ENCODE data around the gene MED6.

The MED6 gene, protein sequence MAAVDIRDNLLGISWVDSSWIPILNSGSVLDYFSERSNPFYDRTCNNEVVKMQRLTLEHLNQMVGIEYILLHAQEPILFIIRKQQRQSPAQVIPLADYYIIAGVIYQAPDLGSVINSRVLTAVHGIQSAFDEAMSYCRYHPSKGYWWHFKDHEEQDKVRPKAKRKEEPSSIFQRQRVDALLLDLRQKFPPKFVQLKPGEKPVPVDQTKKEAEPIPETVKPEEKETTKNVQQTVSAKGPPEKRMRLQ

DNA sequence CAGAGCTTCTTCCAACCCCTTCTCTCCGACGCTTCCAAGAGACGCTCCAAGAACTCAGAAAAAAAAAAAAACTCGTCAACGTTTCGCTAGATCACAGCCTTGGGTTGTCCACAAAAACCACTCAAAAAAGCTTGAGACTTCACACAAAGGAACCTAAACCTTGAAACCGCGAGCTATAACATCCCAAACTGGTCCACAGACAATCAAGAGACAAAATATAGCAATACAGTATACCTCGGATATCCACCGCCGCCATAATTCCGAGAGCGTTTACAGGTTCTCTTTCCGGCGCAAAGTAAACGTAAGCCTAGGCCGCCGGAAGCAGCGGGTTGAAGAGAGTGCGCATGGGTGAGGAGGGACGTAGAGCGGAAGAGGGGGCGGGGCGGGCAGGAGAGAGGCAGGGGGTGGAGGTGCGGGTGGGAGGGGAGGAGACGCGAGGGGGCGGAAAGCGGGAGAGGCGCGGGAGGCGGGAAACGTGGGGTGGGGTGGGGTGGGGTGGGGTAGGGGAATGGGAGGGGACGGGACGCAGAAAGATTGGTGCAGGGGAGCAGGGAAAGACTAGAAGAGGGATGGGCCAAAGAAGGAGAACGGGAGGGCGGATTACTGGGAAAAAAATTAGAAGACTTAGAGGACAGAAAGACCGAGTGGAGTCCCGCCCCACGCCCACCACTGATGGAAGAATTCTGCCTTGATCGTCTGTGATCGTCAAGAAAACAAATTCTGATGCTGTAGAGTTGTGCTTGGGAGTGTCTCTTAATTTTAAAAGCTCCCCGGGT is at the start of gene MED6:
Gene MED6, minus strand, starts transcription at position 274 of the 776 bp plus-strand sequence. Its CDS starts 18 bp downstream, at position 256.
- DNase-seq, result peak; percentile 94

DNA sequence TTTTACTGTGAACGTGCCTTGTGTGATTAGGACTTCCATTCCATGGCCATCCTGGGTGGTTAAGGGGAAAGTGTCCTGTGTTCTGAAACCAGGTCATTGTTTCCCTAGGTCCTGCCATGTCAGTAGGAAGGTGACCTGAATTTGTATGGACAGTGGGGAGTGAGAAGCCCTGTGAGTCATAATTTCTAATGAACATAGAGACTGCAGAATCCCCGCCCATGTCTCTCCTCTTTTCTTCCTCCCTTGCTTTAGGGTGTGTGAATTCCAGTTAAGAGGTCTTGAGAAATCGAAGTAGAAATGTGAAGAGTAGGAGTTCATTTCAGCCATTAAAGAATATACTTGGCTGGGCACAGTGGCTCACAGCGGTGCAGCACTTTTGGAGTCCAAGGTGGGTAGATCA is 49.3 kb upstream of the MED6 start:
- no peak for DNase-seq

DNA sequence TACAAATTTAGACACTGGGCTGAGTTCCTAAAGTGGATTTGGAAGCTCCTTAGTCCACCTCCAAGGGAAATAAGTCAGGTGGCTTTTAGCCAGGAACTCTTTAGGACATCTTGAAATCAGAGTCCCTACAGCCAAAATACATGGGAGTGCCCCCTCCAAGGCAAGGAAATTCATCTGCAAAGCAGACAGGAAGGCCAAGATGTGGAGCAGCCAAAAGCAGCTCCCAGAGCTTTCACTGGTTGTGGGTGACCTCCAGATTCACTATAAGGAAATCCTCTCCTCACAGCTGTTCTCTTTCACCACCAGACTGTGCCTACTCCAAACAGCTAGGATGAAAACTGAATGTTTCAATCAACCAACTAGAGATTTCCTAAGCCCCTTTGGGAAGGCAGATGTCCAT is 47.9 kb upstream of the MED6 start:
- no peak for DNase-seq

DNA sequence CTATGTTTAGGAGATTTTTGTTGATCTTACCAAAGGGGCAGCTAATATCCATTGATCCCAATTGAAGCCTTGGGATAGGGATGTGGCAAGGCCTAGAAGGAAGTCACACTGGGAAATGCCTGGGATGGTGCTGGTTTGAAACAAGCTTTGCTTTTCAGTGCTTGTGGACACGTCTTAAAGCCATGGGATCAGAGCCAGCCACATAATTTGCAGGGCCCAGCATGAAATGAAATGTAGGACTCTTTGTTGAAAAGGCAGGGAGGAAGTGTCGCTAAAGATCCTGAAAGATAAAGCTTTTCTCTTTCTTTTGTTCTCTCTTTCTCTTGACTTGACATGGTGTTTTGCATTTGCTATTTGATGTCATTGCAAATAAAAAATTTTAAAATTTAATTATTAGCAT is 46.2 kb upstream of the MED6 start:
- no peak for DNase-seq

DNA sequence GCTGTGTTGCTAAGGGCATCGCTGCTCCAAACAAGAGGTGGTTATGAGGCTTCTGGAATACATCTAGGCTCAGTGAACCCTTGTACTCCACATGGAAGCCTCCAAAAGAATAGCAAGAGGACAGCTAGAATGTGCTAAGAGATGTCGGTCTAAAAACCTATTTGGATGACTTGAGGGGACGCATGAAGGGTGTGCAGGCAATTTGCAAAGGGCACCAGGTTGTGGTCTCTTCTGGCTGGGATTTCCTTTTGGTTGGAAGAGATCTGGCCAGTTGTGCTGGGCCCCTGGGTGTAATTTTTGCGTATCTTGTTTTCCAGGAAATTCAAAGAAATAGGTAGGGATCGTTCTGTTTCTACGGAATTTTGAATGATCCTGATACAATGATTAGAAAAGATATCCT is 45.4 kb upstream of the MED6 start:
- no peak for DNase-seq

DNA sequence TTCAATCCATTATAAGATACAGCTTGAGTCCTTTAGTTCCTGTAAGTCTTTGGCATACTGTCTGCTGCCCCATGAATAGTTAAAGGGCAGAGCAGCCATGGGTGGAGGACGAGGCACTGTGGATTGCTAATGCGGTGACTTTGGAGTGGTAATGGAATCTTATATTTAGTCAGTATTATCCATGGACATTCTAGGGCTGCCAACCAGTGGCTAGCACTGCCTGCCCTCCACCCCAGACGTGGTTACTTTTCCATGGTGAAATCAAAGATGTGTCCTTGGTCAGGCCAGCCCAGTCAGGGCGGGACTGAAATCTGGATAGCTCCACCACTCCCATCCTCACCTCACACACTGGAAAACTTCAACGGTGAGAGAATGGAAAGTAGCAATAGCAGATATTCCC is 43.5 kb upstream of the MED6 start:
- no peak for DNase-seq

DNA sequence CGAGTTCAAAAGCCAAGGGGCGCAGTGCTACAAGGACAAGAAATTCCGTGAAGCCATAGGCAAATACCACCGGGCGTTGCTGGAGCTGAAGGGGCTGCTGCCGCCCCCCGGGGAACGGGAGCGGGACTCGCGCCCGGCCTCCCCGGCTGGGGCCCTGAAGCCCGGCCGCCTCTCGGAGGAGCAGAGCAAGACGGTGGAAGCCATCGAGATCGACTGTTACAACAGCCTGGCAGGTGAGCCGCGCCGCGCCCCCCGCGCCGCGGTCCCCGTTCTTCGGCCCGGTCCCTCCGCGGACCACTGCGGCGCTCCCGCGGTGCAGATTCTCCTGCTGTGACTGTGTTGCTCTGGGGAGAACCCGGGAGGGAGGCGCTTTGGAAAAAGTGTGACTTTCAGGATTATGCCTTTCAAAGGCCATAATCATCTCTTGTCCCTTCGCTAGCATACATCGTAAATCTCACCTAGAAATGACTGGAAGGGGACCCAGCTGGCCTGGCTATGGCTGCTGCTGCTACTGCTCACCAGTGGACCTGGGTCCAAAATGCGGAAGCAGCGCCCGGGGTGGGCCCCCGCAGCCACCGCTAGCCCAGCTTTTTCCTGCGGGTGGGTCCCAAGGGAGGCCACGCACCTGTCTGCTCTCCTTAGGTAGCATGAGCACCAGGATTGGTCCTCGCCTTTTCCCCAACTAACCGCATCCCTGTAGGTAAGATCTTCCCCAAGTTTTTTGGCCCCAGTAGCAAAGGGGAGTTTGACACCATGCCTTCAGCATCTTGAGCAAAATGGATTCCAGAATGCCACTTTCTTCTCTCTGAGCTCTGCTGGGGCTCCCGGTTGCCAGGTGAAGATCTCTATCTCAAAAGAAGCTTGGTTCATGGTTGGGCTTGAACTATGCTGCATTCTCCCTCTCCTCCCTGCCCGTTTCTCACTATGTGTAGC is 42.1 kb upstream of the MED6 start:
- DNase-seq, result no peak

DNA sequence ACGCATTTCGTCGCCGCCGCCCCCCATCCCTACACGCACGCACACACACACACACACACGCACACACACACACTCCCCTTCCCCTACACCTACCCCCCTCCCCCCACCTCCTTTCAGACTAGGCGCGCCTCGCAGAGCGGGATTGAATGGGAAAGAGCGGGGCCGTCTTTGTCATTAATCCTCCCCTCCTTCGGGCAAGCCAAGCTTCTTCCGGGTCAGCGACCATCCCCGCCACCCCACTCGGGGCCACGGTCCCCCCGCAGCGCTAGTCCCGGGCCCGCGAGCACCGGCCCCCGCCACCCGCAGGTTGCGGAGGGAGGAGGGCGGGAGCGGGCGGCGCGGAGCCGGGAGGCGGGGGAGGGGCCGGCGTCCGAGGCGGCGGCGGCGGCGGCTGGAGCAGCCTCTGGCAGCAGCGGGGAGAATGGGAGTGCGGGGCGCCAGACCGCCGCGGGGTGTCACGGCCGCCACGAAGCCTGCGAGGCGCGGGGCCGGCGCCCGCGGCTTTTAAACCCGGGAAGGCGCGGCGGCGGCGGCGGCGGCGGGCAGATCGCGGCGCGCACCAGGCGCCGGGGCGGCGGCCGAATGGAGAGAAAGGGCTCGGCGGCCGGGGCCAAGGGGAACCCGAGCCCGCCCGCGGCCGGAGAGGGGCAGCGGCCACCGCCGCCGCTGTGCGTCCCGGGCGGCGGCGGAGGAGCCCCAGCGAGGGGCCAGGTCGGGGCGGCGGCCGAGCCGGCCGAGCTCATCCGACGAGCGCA is 41.3 kb upstream of the MED6 start, which contains the start of gene TTC9:
Gene TTC9, plus strand, starts transcription at position 369 of the 755 bp plus-strand sequence. Its CDS starts 214 bp downstream, at position 583.
- no peak for DNase-seq

DNA sequence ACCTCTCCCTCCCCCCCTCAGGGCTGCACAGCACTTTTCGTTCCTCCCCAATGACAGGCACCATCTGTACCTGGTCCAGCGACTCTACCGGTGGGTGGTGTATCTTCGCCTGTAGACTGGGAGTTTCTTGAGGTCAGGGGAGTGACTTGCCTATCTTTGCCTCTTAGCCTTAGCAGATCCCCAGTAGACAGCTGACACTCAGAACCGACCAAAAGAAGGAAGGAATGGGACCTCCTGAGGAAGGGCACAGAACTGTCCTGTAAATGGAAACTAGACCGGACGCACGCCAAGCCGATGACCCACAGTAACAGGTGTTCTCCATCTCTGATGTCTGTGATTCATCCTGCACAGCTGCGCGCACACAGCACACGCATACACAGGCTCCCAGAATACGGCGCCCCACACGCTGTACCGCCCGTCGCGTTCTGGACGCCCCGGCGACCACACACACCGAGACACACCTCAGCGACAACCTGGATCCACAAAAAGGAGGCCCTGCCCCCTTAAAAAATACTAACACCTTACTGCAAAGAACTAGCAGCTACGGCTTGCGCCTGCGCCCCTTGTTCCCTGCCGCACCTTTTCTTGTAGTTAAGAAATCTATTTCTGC is 40.6 kb upstream of the MED6 start:
- DNase-seq, result peak; percentile 42

DNA sequence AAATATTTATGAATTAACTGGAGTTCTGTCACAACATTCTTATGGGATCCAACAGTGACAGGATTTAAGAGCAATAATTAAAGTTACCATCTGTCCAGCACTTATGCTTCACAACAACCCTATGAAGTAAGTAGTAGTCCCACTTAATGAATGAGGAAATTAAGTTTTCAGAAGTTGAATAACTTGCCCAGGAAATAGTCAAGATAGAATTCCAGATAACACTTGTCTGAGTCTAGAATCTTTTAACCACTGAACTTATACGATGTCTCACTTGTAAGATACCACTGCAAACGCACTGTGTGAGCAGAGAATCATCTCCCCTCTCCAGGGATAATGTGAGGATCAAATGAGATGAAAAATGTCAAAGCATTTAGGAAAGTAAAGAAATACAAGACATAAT is 38.0 kb upstream of the MED6 start:
- DNase-seq, result peak; percentile 80

DNA sequence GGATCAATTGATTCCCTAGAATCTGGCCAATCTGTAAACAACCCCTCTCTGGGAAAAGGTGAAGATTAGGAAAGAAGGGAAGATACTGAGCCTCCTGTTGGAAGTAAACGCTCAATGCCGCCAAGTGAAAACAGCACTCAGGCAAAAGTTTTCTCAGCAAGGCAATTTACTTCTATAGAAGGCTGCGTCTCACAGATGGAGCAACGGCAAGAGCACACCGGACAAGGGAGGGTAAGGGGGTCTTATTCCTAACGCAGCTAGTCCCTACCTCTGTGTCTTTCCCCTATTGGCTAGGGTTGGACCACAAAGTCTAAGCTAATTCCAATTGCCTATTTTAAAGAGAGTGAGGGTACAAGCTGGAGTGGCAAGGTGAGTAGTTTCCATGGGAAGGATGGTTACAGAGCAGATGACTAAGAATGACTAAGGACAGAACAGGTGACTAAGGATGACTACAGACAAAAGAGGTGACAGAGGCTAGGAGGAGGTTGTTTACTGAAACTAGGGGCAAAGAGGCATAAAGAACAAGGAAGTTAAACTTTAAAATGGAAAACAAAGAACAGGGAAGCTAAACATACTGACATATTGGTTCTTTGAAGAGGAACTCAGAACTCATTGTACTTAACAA is 35.6 kb upstream of the MED6 start:
- no peak for DNase-seq

DNA sequence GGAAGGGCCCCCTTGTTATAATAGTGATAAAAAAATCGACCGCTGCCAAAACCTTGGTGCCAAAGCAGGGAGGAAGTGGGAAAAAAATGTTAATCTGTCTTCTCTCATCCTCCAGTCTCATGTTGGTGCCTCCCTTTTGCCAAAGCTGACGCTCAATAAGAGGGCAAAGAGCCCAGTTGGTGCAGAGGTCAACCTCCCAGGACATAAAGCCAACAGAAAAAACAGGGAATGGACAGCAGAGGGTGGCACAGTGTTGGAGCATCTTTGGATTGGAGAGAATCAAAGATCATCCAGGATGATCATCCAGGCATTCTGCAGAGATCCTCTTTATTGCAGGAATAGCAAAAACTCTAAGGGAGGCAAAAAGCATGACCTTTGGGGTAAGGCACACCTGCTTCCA is 31.5 kb upstream of the MED6 start:
- no peak for DNase-seq

DNA sequence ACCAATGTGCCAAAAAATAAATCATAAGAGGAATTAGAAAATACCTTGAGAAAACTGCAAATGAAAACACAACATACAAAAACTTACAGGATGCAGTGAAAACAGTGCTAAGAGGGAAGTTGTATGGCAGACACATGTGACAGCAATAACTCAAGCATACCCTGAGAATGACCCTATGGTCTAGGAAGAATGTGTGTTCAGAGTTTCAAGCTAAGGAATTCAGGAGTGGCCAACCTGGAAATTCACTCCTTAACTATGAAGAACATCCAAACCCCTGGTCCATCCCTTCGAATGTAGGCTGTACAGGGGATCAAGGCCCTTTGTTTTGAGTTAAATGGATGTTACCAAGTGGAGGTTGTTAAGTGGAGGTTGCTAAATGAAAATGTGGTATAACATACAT is 24.5 kb upstream of the MED6 start:
- DNase-seq, result no peak

DNA sequence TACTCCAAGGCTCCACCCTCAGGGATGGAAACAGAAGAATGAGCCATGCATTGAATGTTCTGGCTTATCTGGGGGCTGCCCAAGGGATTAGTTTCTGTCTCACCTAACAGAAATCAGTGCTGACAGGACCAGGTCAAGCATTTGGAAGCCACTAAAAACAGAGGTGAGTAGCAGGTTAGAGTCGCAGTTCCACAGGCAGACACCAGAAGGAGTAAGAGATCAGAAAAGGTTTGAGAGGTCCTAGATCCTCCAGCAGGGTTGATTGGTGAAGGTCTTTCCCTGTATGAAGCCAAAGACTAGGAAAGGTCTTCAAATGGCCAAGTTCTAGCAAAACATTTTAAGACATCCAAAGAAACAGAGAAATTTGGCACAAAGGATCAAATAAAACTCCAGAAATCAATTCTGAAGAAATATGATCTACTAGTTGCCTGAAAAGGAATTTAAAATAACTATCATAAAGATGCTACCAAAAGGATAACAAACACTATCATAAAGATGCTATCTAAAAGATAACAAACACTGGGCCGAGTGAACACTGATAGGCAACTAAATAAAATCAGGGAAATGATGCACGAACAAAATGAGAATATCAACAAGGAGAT is 21.8 kb upstream of the MED6 start:
- DNase-seq, result peak; percentile 86

DNA sequence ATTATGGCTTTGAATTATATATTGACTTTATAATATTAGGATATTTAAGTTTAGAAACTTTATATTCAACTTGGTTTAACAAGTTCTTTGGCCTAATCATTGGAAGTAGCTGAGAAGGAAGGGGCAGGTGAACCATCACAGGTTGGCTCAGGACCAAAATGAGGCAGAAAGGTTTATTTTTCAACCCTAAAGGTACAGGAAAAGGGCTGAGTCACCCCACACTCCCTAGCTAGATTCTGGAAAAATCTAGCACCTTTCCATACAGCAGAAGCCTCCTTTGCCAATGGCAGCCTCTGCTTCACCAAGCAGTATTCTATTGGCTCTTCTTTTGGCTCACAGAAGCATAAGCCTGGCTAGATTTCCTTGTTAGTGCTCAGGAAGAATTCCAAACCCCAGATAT is 19.3 kb upstream of the MED6 start:
- DNase-seq, result no peak

DNA sequence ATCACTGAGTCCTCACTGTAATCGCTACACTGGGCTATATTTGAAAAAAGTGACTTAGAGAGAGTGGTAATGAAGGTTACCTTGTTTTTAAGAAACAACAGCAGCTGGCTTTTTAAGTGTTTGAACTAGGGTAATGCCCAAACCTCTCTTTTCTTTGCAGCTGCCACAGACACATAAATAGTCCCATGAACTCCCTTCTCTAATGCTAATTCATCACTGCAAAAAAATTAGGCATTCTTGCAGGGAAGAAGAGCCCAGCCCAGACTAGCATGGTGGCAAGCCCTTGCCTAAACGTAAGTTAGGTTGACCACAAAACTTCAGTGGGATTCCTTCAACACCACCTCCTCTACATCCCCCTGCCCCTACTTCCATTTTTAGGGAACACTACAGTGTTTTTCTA is 17.9 kb upstream of the MED6 start:
- no peak for DNase-seq

DNA sequence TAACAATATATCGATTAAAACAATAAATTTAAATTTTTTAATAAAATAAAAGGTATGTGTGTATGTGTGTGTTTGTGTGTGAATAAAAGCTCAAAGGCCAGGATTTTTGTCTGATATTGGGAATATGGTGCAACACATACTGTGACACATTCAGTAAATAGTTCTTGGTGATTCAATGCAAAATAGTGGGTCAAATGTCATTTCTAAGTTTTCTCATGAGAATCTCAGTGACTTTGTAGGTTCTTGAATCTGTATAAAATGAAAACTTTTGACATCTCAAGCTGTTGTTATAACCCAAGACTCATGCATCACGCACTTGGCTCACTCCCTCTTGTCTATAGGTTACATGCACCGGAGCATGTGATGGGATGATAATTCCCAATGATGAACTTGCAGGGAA is 16.2 kb upstream of the MED6 start:
- no peak for DNase-seq

DNA sequence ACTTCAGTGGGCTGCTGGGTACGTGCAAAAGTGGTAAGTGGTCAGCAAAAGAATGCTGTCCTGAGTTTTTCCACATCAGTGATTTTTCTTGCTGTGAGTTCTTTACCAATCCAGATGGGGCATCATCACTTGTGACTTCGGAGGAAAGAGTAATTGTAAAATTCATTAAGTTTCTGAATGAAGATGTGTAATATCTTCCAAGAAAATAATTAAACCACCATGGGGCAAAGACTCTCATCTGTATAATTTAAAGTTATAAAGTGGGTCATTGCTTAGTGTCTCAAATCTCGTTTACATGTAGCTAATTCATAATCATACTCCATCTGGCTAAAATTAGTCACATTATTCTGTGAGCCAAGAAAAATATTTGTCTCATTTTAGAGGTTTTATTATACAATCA is 10.8 kb upstream of the MED6 start:
- no peak for DNase-seq

DNA sequence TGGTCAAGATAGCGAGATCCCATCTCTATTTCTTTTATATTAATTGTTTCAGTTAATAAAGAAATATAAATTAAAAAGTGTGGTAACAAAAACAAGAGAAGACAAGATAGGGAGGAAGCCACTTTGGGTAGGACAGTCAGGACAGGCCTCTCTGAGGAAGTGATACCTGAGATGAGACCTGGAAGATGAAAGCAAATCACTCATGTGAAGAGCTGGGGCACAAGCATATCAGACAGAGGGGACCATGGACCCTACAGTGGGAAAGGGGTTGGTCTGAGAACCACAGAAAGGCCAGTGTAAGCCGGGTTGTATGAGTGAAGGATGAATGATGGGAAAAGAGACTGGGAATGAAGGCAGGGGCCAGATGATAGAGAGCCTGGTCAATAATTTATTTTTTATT is 1.8 kb upstream of the MED6 start:
- DNase-seq, result no peak

DNA sequence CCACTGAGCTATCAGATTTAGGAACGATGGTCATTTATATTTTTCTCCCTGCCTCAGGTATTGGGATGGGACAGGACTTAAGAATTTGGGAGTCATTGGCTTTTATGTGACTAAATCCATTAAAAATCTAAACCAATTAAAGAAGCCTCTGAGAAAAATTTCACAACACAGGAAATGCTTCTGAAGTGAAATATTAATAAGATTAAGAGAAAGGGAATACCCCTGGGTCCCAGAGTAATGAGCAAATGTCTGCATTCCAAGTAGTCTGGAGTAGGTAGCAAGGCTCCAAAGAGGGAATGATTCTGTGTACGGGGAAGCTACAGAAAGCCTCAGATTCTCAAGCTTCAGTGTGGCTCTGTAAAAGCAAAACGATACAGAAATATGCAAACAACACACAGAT is 707 bp upstream of the MED6 start:
- DNase-seq, result peak; percentile 3

DNA sequence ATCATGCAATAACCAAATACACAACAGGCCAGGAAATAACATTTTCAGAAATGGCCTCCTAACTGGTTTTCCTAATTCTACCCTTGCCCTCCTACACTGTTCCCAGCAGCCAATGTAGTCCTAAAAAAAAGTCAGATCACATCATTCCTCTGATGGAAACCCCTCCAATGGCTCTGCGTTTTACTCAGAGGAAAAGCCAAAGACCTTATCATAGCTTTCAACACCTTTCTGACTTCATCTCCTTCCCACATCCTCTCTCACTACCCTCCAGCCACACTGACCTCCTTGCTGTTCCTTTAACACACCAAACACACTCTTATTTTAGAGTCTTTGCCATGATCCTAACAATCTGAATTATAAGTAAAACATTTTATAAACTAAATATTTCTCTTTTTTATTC is 1.1 kb downstream of the MED6 start:
- DNase-seq, result no peak
